ENCODE data around the gene WRNIP1. TPM values are rescaled to one million over a fixed set of nuclear protein-coding genes. Genes with fewer than 3 reads are reported as not detected.
A peak's percentile ranks its signal among the peaks of the same experiment; 100 is the strongest.
"Not testable (repeated sequence)": the region's sequence is repeated elsewhere in the genome, so short reads cannot be mapped to it uniquely, and the experiment has no call there.

WRNIP1 gene
- total RNA-seq, 2 experiments from 2014 or later, result 48.2 to 49.6 TPM

DNA sequence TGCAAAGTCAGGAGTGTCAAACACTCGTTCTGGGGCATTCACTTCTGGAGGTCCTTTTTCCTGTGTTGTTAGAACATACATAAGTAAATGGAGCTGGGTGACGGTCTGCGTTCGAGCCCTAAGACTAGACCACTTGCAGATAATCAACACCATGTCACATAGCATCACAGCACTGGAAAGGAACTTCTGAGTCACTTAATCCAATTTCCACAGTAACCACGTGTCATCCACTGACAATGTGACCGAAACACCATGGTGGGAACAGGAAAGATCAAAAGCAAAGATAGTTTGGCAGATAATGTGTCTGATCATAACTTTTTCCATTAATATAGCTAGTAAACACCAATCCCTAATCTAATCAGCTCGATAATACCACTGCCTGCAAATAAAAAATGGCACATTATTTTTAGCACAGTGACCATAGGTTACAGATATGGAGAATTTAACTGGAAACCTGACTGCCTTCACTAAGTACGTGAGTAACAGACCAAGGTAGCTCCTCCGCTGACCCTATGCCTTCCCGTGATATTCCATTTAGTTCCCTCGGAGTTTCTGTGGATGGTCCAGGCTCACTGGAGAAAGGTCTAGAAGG, 34.8 kb downstream of the WRNIP1 start:
- Mint-ChIP-seq H3K36me3 (ENCODE audit: low read depth) (no peaks in the 10 kb centered on the region), H3K27ac (no peak overlapping the region), H3K27me3 (ENCODE audit: low read depth) (no peaks in the 10 kb centered on the region), H3K9me3 (ENCODE audit: insufficient read depth) (no peaks in the 10 kb centered on the region), H3K4me3 (no peak overlapping the region), H3K4me1 (ENCODE audit: low read depth) (peaks cover 30% of the 10 kb centered on the region)
- ATAC-seq (peak; percentile 38), DNase-seq (peak; percentile 32)
- CTCF ChIA-PET, result interaction anchor here (0.9 to 1.0 kb wide), 3 partner anchors 9 to 46 kb away, joined by 3 to 5 read pairs (median 3); no protein-coding TSS in a partner anchor
- POLR2A ChIA-PET, result no interaction called here

DNA sequence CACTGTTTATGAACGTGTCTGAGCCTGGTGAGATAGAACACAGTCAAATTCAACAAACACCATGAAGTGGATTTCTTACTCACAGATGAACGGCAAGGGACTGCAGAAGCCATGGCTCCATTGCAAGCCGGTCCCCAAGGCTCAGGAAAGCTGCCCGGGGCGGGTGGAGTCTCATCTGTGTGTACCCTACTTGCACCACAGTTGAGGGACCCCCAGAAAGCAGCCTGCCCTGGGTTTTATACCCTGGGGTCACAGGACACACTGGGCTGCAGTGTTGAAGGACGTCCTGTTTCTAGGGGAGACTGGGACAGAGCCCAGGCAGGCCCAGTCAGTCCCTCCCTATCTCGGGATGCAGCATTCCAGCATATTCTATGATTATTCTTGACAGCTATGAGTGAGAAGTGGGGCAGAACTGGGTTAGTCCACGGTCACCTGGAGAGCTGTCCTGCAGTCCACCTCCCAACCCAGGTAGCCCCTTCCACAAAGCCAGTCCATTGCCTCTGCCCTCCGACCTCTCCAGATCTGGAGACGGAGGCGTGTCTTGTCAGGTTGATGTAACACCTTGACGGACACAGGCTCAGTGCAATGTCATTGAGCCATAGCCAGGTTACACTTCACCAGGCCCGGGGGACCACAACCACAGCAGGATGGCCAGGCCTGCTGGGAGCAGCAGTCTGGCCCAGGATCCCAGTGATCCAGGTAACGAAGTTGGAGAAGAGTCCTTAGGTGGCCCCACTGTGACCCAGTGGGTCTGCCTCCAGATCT, 35.5 kb downstream of the WRNIP1 start:
- ATAC-seq, result no peak
- Mint-ChIP-seq H3K27ac (no peak overlapping the region), H3K36me3 (ENCODE audit: low read depth) (no peaks in the 10 kb centered on the region), H3K27me3 (ENCODE audit: low read depth) (no peaks in the 10 kb centered on the region), H3K4me1 (ENCODE audit: low read depth) (peaks cover 27% of the 10 kb centered on the region), H3K4me3 (no peak overlapping the region), H3K9me3 (ENCODE audit: insufficient read depth) (no peaks in the 10 kb centered on the region)
- no peak for DNase-seq
- POLR2A ChIA-PET, result no interaction called here
- CTCF ChIA-PET, result interaction anchor here (0.9 to 1.0 kb wide), 3 partner anchors 9 to 45 kb away, joined by 3 to 5 read pairs (median 3); no protein-coding TSS in a partner anchor

DNA sequence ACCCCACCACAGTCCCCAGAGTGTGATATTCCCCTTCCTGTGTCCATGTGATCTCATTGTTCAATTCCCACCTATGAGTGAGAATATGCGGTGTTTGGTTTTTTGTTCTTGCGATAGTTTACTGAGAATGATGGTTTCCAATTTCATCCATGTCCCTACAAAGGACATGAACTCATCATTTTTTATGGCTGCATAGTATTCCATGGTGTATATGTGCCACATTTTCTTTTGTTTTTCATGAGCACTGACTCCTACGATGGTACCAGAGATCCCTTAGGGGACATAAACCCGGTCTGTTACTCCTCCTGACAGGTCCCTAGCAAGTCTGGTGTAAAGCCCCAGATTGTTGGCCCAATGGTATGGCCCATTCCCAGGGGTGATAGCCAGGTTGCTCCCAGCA, 36.5 kb downstream of the WRNIP1 start:
- H3K27ac Mint-ChIP-seq; H3K4me3 Mint-ChIP-seq; DNase-seq; H3K9me3 Mint-ChIP-seq (ENCODE audit: insufficient read depth); H3K36me3 Mint-ChIP-seq (ENCODE audit: low read depth); CTCF ChIA-PET; POLR2A ChIA-PET; H3K27me3 Mint-ChIP-seq (ENCODE audit: low read depth); ATAC-seq: not testable (repeated sequence)
- H3K4me1 Mint-ChIP-seq (ENCODE audit: low read depth), result peaks cover 28% of the 10 kb centered on the region

- no peak for DNase-seq
- Mint-ChIP-seq H3K27ac (no peak overlapping the region), H3K4me1 (ENCODE audit: low read depth) (peaks cover 19% of the 10 kb centered on the region), H3K27me3 (ENCODE audit: low read depth) (no peaks in the 10 kb centered on the region), H3K4me3 (no peak overlapping the region), H3K36me3 (ENCODE audit: low read depth) (no peaks in the 10 kb centered on the region), H3K9me3 (ENCODE audit: insufficient read depth) (no peaks in the 10 kb centered on the region)
- ChIA-PET POLR2A (no interaction called here), CTCF (interaction anchor here (2.3 kb wide), 1 partner anchor 12 kb away, joined by 11 read pairs; no protein-coding TSS in a partner anchor)
- no peak for ATAC-seq
These were observed 37.4 kb downstream of the WRNIP1 start for GRCh38 chr6:2802521-2803060.

DNA sequence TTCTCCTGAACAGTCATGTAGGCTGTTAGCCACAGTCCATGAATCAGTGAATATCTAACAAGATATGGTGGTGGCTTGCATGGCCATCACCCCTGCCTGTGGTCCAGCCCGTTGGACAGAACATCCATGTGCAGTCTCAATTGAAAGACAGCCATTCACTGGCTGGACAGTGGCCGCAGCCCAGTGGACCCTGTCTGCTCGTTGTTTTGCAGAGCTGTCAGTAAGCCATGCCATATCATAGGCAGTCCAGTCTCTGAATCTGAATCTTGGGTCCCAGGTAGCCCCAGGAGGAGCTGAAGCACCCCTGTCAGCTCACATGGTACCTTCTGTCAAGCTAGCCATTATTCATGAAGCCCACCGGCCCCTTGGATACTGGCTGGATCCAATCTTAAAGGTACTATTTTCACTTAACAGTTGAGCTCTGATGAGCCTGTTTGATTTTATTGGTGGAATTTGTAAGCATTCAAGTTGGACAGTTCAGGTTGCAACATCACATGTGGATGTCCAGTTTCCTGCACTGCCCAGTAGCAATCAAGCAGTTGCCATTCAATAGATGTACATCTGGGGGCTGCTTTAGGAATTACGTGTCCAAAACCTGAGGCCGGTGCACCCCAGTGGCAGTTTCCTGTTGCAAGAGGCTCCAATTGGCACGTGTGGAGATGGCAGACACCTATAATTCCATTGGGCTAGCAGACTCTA, 38.7 kb downstream of the WRNIP1 start:
- POLR2A ChIA-PET, result no interaction called here

GRCh38 chr6:2804516-2804915, 39.3 kb downstream of the WRNIP1 start:
- Mint-ChIP-seq H3K27ac (no peak overlapping the region), H3K4me3 (no peak overlapping the region), H3K36me3 (ENCODE audit: low read depth) (no peaks in the 10 kb centered on the region), H3K27me3 (ENCODE audit: low read depth) (no peaks in the 10 kb centered on the region), H3K9me3 (ENCODE audit: insufficient read depth) (no peaks in the 10 kb centered on the region), H3K4me1 (ENCODE audit: low read depth) (peaks cover 15% of the 10 kb centered on the region)
- ATAC-seq (no peak), DNase-seq (no peak)
- ChIA-PET POLR2A (no interaction called here), CTCF (interaction anchor here (2.3 kb wide), 1 partner anchor 14 kb away, joined by 11 read pairs; no protein-coding TSS in a partner anchor)

More for the DNA sequence above, 38.7 kb downstream of the WRNIP1 start:
- Mint-ChIP-seq H3K4me3 (no peak overlapping the region), H3K36me3 (ENCODE audit: low read depth) (no peaks in the 10 kb centered on the region), H3K9me3 (ENCODE audit: insufficient read depth) (no peaks in the 10 kb centered on the region), H3K27me3 (ENCODE audit: low read depth) (no peaks in the 10 kb centered on the region), H3K4me1 (ENCODE audit: low read depth) (peaks cover 16% of the 10 kb centered on the region), H3K27ac (no peak overlapping the region)
- DNase-seq (no peak), ATAC-seq (no peak)
- CTCF ChIA-PET, result interaction anchor here (1.3 to 2.3 kb wide), 2 partner anchors 13 to 149 kb away, joined by 3 to 11 read pairs; no protein-coding TSS in a partner anchor

- no peaks in the 10 kb centered on the region for H3K9me3 Mint-ChIP-seq (ENCODE audit: insufficient read depth)
- CTCF ChIA-PET, result no interaction called here
- ATAC-seq (no peak), DNase-seq (no peak)
- no peak overlapping the region for H3K27ac Mint-ChIP-seq
- peaks cover 15% of the 10 kb centered on the region for H3K4me1 Mint-ChIP-seq (ENCODE audit: low read depth)
- POLR2A ChIA-PET, result no interaction called here
- H3K4me3 Mint-ChIP-seq, result no peak overlapping the region
- no peaks in the 10 kb centered on the region for H3K36me3 Mint-ChIP-seq (ENCODE audit: low read depth)
- no peaks in the 10 kb centered on the region for H3K27me3 Mint-ChIP-seq (ENCODE audit: low read depth)
These were observed 39.8 kb downstream of the WRNIP1 start for GRCh38 chr6:2805031-2805430.

DNA sequence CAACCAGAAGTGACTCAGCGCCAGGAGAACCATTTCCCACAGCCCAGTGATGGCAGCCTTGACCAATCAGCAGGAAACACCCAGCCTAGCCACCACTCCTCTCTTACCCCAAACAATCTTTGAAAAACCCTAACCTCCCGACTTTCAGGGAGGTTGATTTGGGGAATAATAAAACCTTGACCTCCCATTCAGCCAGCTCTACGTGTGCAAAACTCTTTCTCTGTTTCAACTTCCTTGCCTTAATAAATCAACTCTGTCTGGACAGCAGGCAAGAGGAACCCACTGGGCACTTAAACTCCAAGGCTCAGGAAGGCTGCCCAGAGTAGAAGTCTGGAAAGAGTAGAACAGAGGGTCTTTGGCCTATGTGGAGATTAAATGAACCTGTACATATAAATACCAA, 41.5 kb downstream of the WRNIP1 start:
- Mint-ChIP-seq H3K4me3 (no peak overlapping the region), H3K4me1 (ENCODE audit: low read depth) (peaks cover 15% of the 10 kb centered on the region), H3K27ac (no peak overlapping the region), H3K9me3 (ENCODE audit: insufficient read depth) (no peaks in the 10 kb centered on the region), H3K27me3 (ENCODE audit: low read depth) (no peaks in the 10 kb centered on the region), H3K36me3 (ENCODE audit: low read depth) (no peaks in the 10 kb centered on the region)
- ChIA-PET POLR2A (no interaction called here), CTCF (interaction anchor here (1.2 to 2.4 kb wide), 2 partner anchors 13 to 16 kb away, joined by 3 to 9 read pairs; no protein-coding TSS in a partner anchor)
- no peak for DNase-seq
- no peak for ATAC-seq

DNA sequence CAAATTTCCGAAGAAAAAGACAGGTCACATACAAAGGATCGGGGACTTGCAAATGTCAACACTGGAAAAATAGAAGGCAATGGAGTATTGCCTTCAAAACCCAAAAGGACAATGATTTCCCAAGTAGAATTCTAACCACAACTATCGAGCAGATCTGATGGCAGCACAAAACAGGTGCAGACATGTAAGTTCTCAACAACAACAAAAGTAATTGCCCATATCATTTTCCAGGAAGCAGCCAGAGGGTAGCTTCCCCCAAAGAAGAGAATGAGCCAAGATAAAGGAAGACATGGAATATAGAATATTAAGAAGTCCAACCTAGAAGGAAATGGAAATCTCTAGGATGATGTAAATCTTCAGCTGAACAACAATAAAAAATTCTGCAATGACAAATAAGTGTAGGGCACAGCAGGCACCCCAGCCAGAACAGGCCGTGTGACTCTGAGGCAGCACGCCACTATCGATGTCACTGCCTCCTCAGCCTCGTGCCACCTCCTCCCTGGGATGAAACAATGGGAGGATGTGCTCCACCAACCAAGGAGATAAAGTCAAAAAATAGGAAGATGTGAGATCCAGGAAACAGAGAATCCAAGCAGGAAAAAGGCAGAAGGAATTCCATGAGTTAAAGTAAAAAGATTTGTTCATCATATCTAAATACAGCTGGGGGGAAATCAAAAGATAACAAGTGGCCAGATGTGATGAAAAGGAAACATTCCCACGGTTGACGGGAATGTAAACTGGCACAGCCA, 42.3 kb downstream of the WRNIP1 start:
- CTCF ChIA-PET, result interaction anchor here (0.9 to 2.4 kb wide), 2 partner anchors 17 to 39 kb away, joined by 3 to 9 read pairs; no protein-coding TSS in a partner anchor
- Mint-ChIP-seq H3K9me3 (ENCODE audit: insufficient read depth) (no peaks in the 10 kb centered on the region), H3K27me3 (ENCODE audit: low read depth) (no peaks in the 10 kb centered on the region), H3K36me3 (ENCODE audit: low read depth) (no peaks in the 10 kb centered on the region), H3K4me1 (ENCODE audit: low read depth) (peaks cover 15% of the 10 kb centered on the region), H3K4me3 (no peak overlapping the region), H3K27ac (no peak overlapping the region)
- ATAC-seq, result no peak
- POLR2A ChIA-PET, result interaction anchor here (1.1 kb wide), 1 partner anchor 19 kb away, joined by 3 read pairs; no protein-coding TSS in a partner anchor
- DNase-seq, result no peak

- ChIA-PET CTCF (interaction anchor here (1.1 to 2.4 kb wide), 3 partner anchors 16 to 33 kb away, joined by 3 to 5 read pairs (median 4); partner anchors contain the start of gene SERPINB1), POLR2A (no interaction called here)
- no peaks in the 10 kb centered on the region for H3K9me3 Mint-ChIP-seq (ENCODE audit: insufficient read depth)
- H3K4me1 Mint-ChIP-seq (ENCODE audit: low read depth), result peaks cover 15% of the 10 kb centered on the region
- ATAC-seq (no peak), DNase-seq (no peak)
- H3K27me3 Mint-ChIP-seq (ENCODE audit: low read depth), result no peaks in the 10 kb centered on the region
- H3K27ac Mint-ChIP-seq, result no peak overlapping the region
- no peak overlapping the region for H3K4me3 Mint-ChIP-seq
- H3K36me3 Mint-ChIP-seq (ENCODE audit: low read depth), result peaks cover 2% of the 10 kb centered on the region
These were observed 43.8 kb downstream of the WRNIP1 start for GRCh38 chr6:2809015-2809414.

GRCh38 chr6:2810092-2810671, 45.0 kb downstream of the WRNIP1 start:
- peaks cover 2% of the 10 kb centered on the region for H3K36me3 Mint-ChIP-seq (ENCODE audit: low read depth)
- no peaks in the 10 kb centered on the region for H3K27me3 Mint-ChIP-seq (ENCODE audit: low read depth)
- peaks cover 2% of the 10 kb centered on the region for H3K9me3 Mint-ChIP-seq (ENCODE audit: insufficient read depth)
- peak; percentile 36 for ATAC-seq
- ChIA-PET CTCF (interaction anchor here (2.0 to 2.4 kb wide), 2 partner anchors 19 to 32 kb away, joined by 4 to 5 read pairs; partner anchors contain the start of gene SERPINB1), POLR2A (no interaction called here)
- peaks cover 15% of the 10 kb centered on the region for H3K4me1 Mint-ChIP-seq (ENCODE audit: low read depth)
- DNase-seq, result no peak
- no peak overlapping the region for H3K27ac Mint-ChIP-seq
- no peak overlapping the region for H3K4me3 Mint-ChIP-seq

Data from activated CD8-positive, alpha-beta T cell treated with anti-CD3 and anti-CD28 coated beads, Interleukin-2, amount 10 ng/mL, durations not matched to agents 7 days and 5 days (primary cell).